ENCODE measurements around the gene USP49.

The USP49 gene

GRCh38 chr6:41939848-41940758 lies 44.9 kb upstream of the USP49 start:
- DNase-seq (ENCODE audit: low read depth) = no peak
- no peak for TF ChIP-seq CTCF (conservative IDR thresholded peaks at IDR 0.05; ENCODE audit: low read depth, low read length)
- peak overlapping the region; percentile 88 for H3K4me3 ChIP-seq (ENCODE audit: low read length)

- no peak overlapping the region for H3K4me3 ChIP-seq (ENCODE audit: low read length)
- no peak for DNase-seq (ENCODE audit: low read depth)
- TF ChIP-seq CTCF (conservative IDR thresholded peaks at IDR 0.05; ENCODE audit: low read depth, low read length) = no peak
Observed at GRCh38 chr6:41939176-41939847, 44.1 kb upstream of the USP49 start.

GRCh38 chr6:41938590-41939175 lies 43.5 kb upstream of the USP49 start:
- H3K4me3 ChIP-seq (ENCODE audit: low read length) = no peak overlapping the region
- TF ChIP-seq CTCF (conservative IDR thresholded peaks at IDR 0.05; ENCODE audit: low read depth, low read length) = no peak
- DNase-seq (ENCODE audit: low read depth) = no peak

GRCh38 chr6:41937861-41938574 lies 42.8 kb upstream of the USP49 start:
- TF ChIP-seq CTCF (conservative IDR thresholded peaks at IDR 0.05; ENCODE audit: low read depth, low read length) = no peak
- no peak for DNase-seq (ENCODE audit: low read depth)
- H3K4me3 ChIP-seq (ENCODE audit: low read length) = no peak overlapping the region

- H3K4me3 ChIP-seq (ENCODE audit: low read length) = no peak overlapping the region
- no peak for TF ChIP-seq CTCF (conservative IDR thresholded peaks at IDR 0.05; ENCODE audit: low read depth, low read length)
- no peak for DNase-seq (ENCODE audit: low read depth)
Observed at GRCh38 chr6:41937472-41937860, 42.3 kb upstream of the USP49 start.

GRCh38 chr6:41936073-41936837 lies 41.1 kb upstream of the USP49 start:
- H3K4me3 ChIP-seq (ENCODE audit: low read length) = no peak overlapping the region
- TF ChIP-seq CTCF (conservative IDR thresholded peaks at IDR 0.05; ENCODE audit: low read depth, low read length) = peak; percentile 95
- DNase-seq (ENCODE audit: low read depth) = peak; percentile 42

All from retinal pigment epithelial cell (primary cell).